GM18498 (cell line): ENCODE measurements around the gene CLK3.
"Not testable (repeated sequence)": the region's sequence is repeated elsewhere in the genome, so short reads cannot be mapped to it uniquely, and the experiment has no call there.

Source experiments
- ATAC-seq: cut with Tn5 transposase; IDR thresholded peaks from one replicate; pipeline ENCODE4 v1.9.1; 2021; ENCODE audit warnings: mild to moderate bottlenecking, moderate library complexity; ENCODE audit not compliant: unreplicated experiment

CLK3 gene

GRCh38 chr15:74642348-74642733, 26.7 kb downstream of the CLK3 start:
- no peak for ATAC-seq

- no peak for ATAC-seq
Measured at GRCh38 chr15:74642734-74643664, 27.4 kb downstream of the CLK3 start.

- no peak for ATAC-seq
Measured at GRCh38 chr15:74643665-74644204, 28.1 kb downstream of the CLK3 start.

- no peak for ATAC-seq
Measured at GRCh38 chr15:74646480-74646879, 30.8 kb downstream of the CLK3 start.

GRCh38 chr15:74648051-74648842, 32.6 kb downstream of the CLK3 start:
- ATAC-seq: no peak

GRCh38 chr15:74651242-74651741, 35.7 kb downstream of the CLK3 start:
- ATAC-seq: no peak

- no peak for ATAC-seq
Measured at GRCh38 chr15:74653426-74654102, 37.9 kb downstream of the CLK3 start.

- no peak for ATAC-seq
Measured at GRCh38 chr15:74655424-74655823, 39.8 kb downstream of the CLK3 start.

- ATAC-seq: no peak
Measured at GRCh38 chr15:74656935-74657535, 41.4 kb downstream of the CLK3 start.

- ATAC-seq: no peak
Measured at GRCh38 chr15:74657846-74658245, 42.2 kb downstream of the CLK3 start.

GRCh38 chr15:74661280-74661679, 45.6 kb downstream of the CLK3 start:
- not testable (repeated sequence) for ATAC-seq

- ATAC-seq: no peak
Measured at GRCh38 chr15:74662064-74662860, 46.6 kb downstream of the CLK3 start.

- ATAC-seq: no peak
Measured at GRCh38 chr15:74663303-74664027, 47.8 kb downstream of the CLK3 start.

GRCh38 chr15:74664028-74664616, 48.5 kb downstream of the CLK3 start:
- ATAC-seq: no peak

- ATAC-seq: no peak
Measured at GRCh38 chr15:74664670-74665069, 49.0 kb downstream of the CLK3 start.

GRCh38 chr15:74667975-74668374, 52.3 kb downstream of the CLK3 start:
- no peak for ATAC-seq

GRCh38 chr15:74669627-74670026, 54.0 kb downstream of the CLK3 start:
- ATAC-seq: no peak

- no peak for ATAC-seq
Measured at GRCh38 chr15:74674161-74674560, 58.5 kb downstream of the CLK3 start.

- no peak for ATAC-seq
Measured at GRCh38 chr15:74676801-74677200, 61.2 kb downstream of the CLK3 start.
